ENCODE data around the gene CTDP1.

Gene CTDP1

GRCh38 chr18:79786786-79787526 is 107.4 kb downstream of the CTDP1 start:
- H3K27me3 ChIP-seq, result peaks cover 77 to 99% (median 91%) of the 10 kb centered on the region in 11 experiments
- H3K4me2 ChIP-seq, result peak overlapping the region in 10 of 11 experiments; percentile 4 to 97 (median 74); a peak in 18 of 22 replicates
- no peak overlapping the region for H3K9ac ChIP-seq
- peaks cover 0 to 64% (median 7%) of the 10 kb centered on the region in 11 experiments; a peak in 10 of 22 replicates for H4K20me1 ChIP-seq
- H3K36me3 ChIP-seq, result no peaks in the 10 kb centered on the region
- no peak overlapping the region for H3K27ac ChIP-seq
- H3K4me1 ChIP-seq, result peaks cover 51 to 81% (median 73%) of the 10 kb centered on the region in 10 experiments
- TF ChIP-seq Cebpa-rat (IDR thresholded peaks at IDR 0.05), result no peak
- H3K4me3 ChIP-seq, result peak overlapping the region in 2 of 10 experiments; percentile 6 to 22; a peak in 1 of 20 replicates
- H3K9me3 ChIP-seq (replicated peaks in 1 of 11), result 0 out of 22 replicates have a peak, but pooled peaks cover 0 to 6% (median 0%) of the 10 kb centered on the region in 11 experiments

- Histone ChIP-seq H3K4me2 (peak overlapping the region in 7 of 11 experiments; percentile 62 to 97 (median 83); a peak in 14 of 22 replicates), H4K20me1 (peaks cover 0 to 64% (median 7%) of the 10 kb centered on the region in 11 experiments; a peak in 10 of 22 replicates), H3K36me3 (no peaks in the 10 kb centered on the region), H3K27ac (no peak overlapping the region), H3K4me1 (peaks cover 57 to 86% (median 78%) of the 10 kb centered on the region in 10 experiments), H3K27me3 (peaks cover 77 to 100% (median 93%) of the 10 kb centered on the region in 11 experiments), H3K9me3 (replicated peaks in 1 of 11) (0 out of 22 replicates have a peak, but pooled peaks cover 0 to 6% (median 0%) of the 10 kb centered on the region in 11 experiments), H3K9ac (no peak overlapping the region), H3K4me3 (peak overlapping the region in 5 of 10 experiments; percentile 36 to 59 (median 43); a peak in 5 of 20 replicates)
- TF ChIP-seq Cebpa-rat (IDR thresholded peaks at IDR 0.05), result no peak
These were observed 107.9 kb downstream of the CTDP1 start for GRCh38 chr18:79787527-79787864.

- 0 out of 22 replicates have a peak, but pooled peaks cover 0 to 6% (median 0%) of the 10 kb centered on the region in 11 experiments for H3K9me3 ChIP-seq (replicated peaks in 1 of 11)
- no peak for TF ChIP-seq Cebpa-rat (IDR thresholded peaks at IDR 0.05)
- no peaks in the 10 kb centered on the region for H3K36me3 ChIP-seq
- peaks cover 0 to 64% (median 7%) of the 10 kb centered on the region in 11 experiments; a peak in 10 of 22 replicates for H4K20me1 ChIP-seq
- peak overlapping the region in 9 of 10 experiments; percentile 4 to 59 (median 36); a peak in 13 of 20 replicates for H3K4me3 ChIP-seq
- peaks cover 63 to 92% (median 84%) of the 10 kb centered on the region in 10 experiments for H3K4me1 ChIP-seq
- peak overlapping the region in 2 of 11 experiments; percentile 15 to 42; a peak in 1 of 22 replicates for H3K9ac ChIP-seq
- H3K4me2 ChIP-seq, result peak overlapping the region; percentile 49 to 97 (median 73)
- H3K27me3 ChIP-seq, result peaks cover 77 to 100% (median 97%) of the 10 kb centered on the region in 11 experiments
- peak overlapping the region in 1 of 11 experiments; percentile 26; a peak in 1 of 22 replicates for H3K27ac ChIP-seq
These were observed 108.5 kb downstream of the CTDP1 start for GRCh38 chr18:79787865-79788733.

GRCh38 chr18:79788734-79789085 is 109.1 kb downstream of the CTDP1 start:
- Histone ChIP-seq H3K9me3 (replicated peaks in 1 of 11) (0 out of 22 replicates have a peak, but pooled peaks cover 0 to 6% (median 0%) of the 10 kb centered on the region in 11 experiments), H3K27ac (no peak overlapping the region), H3K9ac (no peak overlapping the region), H3K4me2 (peak overlapping the region in 4 of 11 experiments; percentile 62 to 97 (median 82); a peak in 7 of 22 replicates), H3K27me3 (peaks cover 75 to 100% (median 100%) of the 10 kb centered on the region in 11 experiments), H3K36me3 (no peaks in the 10 kb centered on the region), H3K4me3 (no peak overlapping the region; a peak in 1 of 20 replicates), H3K4me1 (peaks cover 65 to 99% (median 89%) of the 10 kb centered on the region in 10 experiments), H4K20me1 (peaks cover 0 to 64% (median 7%) of the 10 kb centered on the region in 11 experiments; a peak in 10 of 22 replicates)
- no peak for TF ChIP-seq Cebpa-rat (IDR thresholded peaks at IDR 0.05)

DNA sequence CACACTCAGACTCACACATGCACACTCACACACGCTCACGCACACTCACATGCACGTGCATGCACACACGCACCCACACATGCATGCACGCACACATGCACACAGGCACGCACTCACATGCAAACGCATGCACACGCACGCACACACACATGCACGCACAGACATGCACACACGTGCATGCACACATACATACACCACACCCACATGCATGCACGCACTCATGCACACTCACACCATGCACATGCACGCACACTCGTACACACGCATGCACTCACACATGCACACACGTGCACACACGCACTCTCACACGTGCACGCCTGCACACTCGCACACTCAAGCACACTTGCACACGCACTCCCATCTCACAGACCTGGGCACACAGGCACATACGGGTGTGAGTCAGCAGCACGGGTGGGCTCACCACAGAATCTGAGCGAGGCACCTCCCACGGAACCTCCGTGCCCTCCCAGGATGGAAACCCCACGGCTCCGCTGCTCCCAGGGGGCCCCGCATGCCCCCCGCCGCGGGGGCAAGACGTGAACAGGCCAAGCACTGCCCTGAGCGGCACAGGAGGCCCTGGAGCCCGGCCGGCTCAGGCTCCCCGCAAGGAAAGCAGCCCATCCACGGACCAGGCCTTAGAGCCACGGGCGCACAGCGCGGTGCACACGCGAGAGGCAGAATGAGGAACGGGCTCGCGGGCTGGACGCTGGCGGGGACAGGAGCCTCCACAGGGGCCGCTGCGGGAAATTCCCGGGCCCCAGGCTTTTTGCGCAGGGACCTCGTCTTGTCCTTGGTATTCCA is 109.7 kb downstream of the CTDP1 start:
- Histone ChIP-seq H4K20me1 (peaks cover 0 to 59% (median 7%) of the 10 kb centered on the region in 11 experiments; a peak in 10 of 22 replicates), H3K27me3 (peaks cover 73 to 100% (median 98%) of the 10 kb centered on the region in 11 experiments), H3K4me1 (peaks cover 64 to 100% (median 87%) of the 10 kb centered on the region in 10 experiments), H3K4me3 (no peak overlapping the region), H3K36me3 (no peaks in the 10 kb centered on the region), H3K4me2 (peak overlapping the region; percentile 64 to 99 (median 86)), H3K9me3 (replicated peaks in 1 of 11) (0 out of 22 replicates have a peak, but pooled peaks cover 0 to 6% (median 0%) of the 10 kb centered on the region in 11 experiments), H3K9ac (no peak overlapping the region), H3K27ac (no peak overlapping the region)
- TF ChIP-seq Cebpa-rat (IDR thresholded peaks at IDR 0.05), result no peak

DNA sequence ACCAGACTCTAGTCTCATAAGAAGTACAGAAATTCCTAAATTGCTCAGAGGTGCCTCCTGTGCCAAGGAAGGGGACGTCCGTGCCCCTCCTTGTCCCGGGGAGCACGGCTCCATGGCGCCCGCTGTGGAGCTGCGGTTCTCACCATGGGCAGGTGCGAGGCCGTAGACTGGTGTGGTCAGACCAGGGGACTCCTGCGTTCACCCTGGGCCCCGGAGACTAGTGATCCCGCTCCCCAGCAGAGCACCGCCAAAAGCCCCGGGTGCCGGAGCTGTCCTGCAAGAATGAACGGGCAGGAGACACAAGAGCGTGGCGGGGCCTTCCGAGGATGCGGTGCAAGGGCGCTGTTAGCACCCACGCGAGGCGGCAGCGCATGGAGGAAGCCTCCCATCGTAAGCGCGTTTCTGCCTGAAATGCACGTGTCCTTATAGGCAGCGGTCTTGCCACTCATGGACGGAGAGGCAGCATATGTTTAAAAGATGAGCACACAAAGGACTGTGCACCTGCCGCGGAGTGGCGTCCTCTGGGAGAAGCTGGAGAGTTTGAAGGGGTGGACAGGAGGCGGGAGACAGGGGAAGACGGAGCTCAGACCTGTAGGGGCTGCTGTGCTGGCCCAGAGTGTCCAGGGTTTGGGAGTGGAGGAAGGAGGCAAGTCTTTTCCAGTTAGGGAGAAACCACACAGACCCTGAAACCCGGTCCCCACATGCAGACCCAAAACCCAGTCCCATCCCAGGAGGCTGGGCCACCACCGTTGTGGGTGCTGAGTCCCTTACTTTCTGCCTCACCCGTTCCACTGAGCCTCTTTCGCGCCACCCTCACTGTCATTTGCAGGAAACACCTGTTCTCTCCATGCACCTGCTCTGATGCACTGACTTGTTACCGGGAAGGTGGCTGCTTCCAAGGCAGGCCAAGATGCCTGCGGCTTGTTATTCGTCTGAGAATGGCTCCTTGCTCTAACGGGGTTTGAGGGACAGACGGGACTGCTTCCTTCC is 110.6 kb downstream of the CTDP1 start:
- Histone ChIP-seq H3K9me3 (replicated peaks in 1 of 11) (0 out of 22 replicates have a peak, but pooled peaks cover 0 to 6% (median 0%) of the 10 kb centered on the region in 11 experiments), H3K4me2 (peak overlapping the region; percentile 64 to 99 (median 86)), H3K4me3 (peak overlapping the region in 5 of 10 experiments; percentile 5 to 52 (median 27); a peak in 4 of 20 replicates), H3K36me3 (no peaks in the 10 kb centered on the region), H3K9ac (peak overlapping the region in 1 of 11 experiments; percentile 64; a peak in 3 of 22 replicates), H3K27me3 (peaks cover 67 to 99% (median 94%) of the 10 kb centered on the region in 11 experiments), H3K4me1 (peaks cover 55 to 100% (median 86%) of the 10 kb centered on the region in 10 experiments), H3K27ac (peak overlapping the region in 3 of 11 experiments; percentile 10 to 85 (median 17); a peak in 3 of 22 replicates), H4K20me1 (peaks cover 0 to 55% (median 7%) of the 10 kb centered on the region in 11 experiments; a peak in 10 of 22 replicates)
- no peak for TF ChIP-seq Cebpa-rat (IDR thresholded peaks at IDR 0.05)
